ENCODE measurements around the gene LTC4S. TPM values are rescaled to one million over a fixed set of nuclear protein-coding genes. Genes with fewer than 3 reads are reported as not detected.
A peak's percentile ranks its signal among the peaks of the same experiment; 100 is the strongest.

LTC4S gene
- total RNA-seq, 1 donor from 2014 or later: 1.6 TPM

- H3K4me3 Mint-ChIP-seq: no peak overlapping the region
- DNase-seq: no peak
- H3K9me3 Mint-ChIP-seq: no peaks in the 10 kb centered on the region
- peaks cover 19% of the 10 kb centered on the region for H3K4me1 Mint-ChIP-seq
- no peaks in the 10 kb centered on the region for H3K27me3 Mint-ChIP-seq
- H3K36me3 Mint-ChIP-seq (ENCODE audit: low read depth): peaks cover 27% of the 10 kb centered on the region
- no peak overlapping the region for H3K27ac Mint-ChIP-seq
- intact Hi-C loops (cut with micrococcal nuclease): no loop called here
Observed at GRCh38 chr5:179816401-179816795, 22.6 kb downstream of the LTC4S start.

GRCh38 chr5:179816796-179817469, 23.1 kb downstream of the LTC4S start:
- intact Hi-C loops (cut with micrococcal nuclease): no loop called here
- H3K9me3 Mint-ChIP-seq: no peaks in the 10 kb centered on the region
- H3K27me3 Mint-ChIP-seq: no peaks in the 10 kb centered on the region
- peaks cover 21% of the 10 kb centered on the region for H3K4me1 Mint-ChIP-seq
- H3K27ac Mint-ChIP-seq: no peak overlapping the region
- DNase-seq: no peak
- peak overlapping the region; percentile 52 for H3K4me3 Mint-ChIP-seq
- peaks cover 25% of the 10 kb centered on the region for H3K36me3 Mint-ChIP-seq (ENCODE audit: low read depth)

- intact Hi-C loops (cut with micrococcal nuclease): no loop called here
- Mint-ChIP-seq H3K4me3 (peak overlapping the region; percentile 52), H3K27me3 (no peaks in the 10 kb centered on the region), H3K36me3 (ENCODE audit: low read depth) (peaks cover 28% of the 10 kb centered on the region), H3K4me1 (peaks cover 26% of the 10 kb centered on the region), H3K9me3 (no peaks in the 10 kb centered on the region), H3K27ac (peak overlapping the region; percentile 90)
- no peak for DNase-seq
Observed at GRCh38 chr5:179817470-179817840, 23.7 kb downstream of the LTC4S start.

- H3K4me3 Mint-ChIP-seq: peak overlapping the region; percentile 79
- DNase-seq: no peak
- intact Hi-C loops (cut with micrococcal nuclease): no loop called here
- no peaks in the 10 kb centered on the region for H3K27me3 Mint-ChIP-seq
- H3K36me3 Mint-ChIP-seq (ENCODE audit: low read depth): peaks cover 30% of the 10 kb centered on the region
- no peaks in the 10 kb centered on the region for H3K9me3 Mint-ChIP-seq
- H3K4me1 Mint-ChIP-seq: peaks cover 30% of the 10 kb centered on the region
- peak overlapping the region; percentile 90 for H3K27ac Mint-ChIP-seq
Observed at GRCh38 chr5:179817890-179818745, 24.3 kb downstream of the LTC4S start.

DNA sequence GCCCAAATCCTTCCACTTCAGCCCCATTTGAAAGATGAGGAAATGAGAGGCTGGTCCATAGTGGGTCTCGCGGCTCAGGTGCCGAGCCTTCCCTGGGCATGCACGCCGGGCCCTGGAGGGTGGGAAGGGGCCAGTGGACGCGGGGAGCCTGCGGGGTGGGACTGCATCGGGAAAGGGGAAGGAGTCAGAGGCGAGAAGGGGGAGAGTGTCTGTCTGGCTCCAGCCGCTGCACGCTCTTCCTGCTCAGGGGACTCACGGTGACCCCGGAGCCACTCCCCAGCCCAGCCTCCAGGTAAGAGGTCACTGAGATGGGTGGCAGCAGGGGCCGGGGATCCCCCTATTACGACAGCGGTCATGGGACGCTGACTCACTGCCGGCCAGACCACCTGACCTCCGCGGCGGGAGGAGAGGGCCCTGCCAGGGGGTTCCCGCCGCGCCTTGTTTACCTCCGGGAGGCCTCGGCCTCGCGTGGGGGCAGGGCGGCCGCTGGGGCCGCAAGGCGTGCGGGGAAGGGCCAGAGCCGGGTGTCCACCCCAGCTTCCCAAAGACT, 25.0 kb downstream of the LTC4S start:
- peak; percentile 96 for DNase-seq
- Mint-ChIP-seq H3K4me1 (peaks cover 32% of the 10 kb centered on the region), H3K36me3 (ENCODE audit: low read depth) (peaks cover 33% of the 10 kb centered on the region), H3K27me3 (no peaks in the 10 kb centered on the region), H3K4me3 (peak overlapping the region; percentile 79), H3K9me3 (no peaks in the 10 kb centered on the region), H3K27ac (peak overlapping the region; percentile 90)
- intact Hi-C loops (cut with micrococcal nuclease): no loop called here

DNA sequence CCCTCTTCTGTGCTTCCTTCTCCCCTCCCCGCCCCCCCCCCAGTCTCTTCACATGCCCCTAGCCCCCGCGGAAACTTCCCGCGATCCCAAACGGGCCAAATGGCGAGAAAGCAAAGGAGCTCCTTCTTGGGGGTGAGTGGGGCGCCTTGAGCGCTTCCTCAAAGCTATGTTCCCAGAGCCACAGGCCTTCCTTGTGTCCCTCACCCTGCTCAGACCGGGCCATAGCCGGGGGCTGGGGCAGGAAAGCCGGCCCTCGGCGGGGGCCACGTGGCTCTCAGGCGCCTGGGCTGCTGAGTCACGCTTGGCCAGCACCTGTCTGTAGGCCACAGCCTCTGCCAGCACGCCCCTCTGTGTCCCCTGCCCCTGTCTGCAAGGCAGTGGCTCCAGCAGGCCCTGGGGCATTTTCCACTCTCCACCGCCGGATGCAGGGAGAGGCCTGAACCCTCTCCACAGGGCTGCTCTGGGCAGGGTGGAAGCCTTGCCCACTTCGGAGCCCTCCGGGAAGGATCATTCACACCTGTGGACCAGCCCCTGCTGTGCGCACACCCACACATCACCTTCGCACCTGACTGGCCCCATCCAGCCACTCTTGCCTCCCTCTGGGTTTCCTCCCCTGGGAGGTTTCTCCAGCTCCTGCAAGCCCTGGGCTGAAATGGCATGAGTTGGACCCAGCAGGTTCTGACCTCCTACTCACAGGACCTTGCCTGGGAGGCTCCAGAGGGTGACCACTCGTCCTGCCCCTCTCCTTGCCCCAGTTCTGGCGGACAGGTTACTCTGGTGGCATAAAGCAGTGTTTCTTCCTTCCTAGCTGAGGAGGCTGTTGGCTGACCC, 25.7 kb downstream of the LTC4S start:
- Mint-ChIP-seq H3K4me1 (peaks cover 33% of the 10 kb centered on the region), H3K27ac (peak overlapping the region; percentile 92), H3K36me3 (ENCODE audit: low read depth) (peaks cover 34% of the 10 kb centered on the region), H3K4me3 (peak overlapping the region; percentile 78), H3K9me3 (no peaks in the 10 kb centered on the region), H3K27me3 (no peaks in the 10 kb centered on the region)
- peak; percentile 82 for DNase-seq
- intact Hi-C loops (cut with micrococcal nuclease): loop anchor here (1.0 to 5.0 kb wide), 5 partner anchors 8 to 267 kb away; partner anchors contain the start of genes HNRNPH1, MAML1 and RUFY1

- DNase-seq: peak; percentile 76
- H3K36me3 Mint-ChIP-seq (ENCODE audit: low read depth): peaks cover 36% of the 10 kb centered on the region
- no peaks in the 10 kb centered on the region for H3K9me3 Mint-ChIP-seq
- no peaks in the 10 kb centered on the region for H3K27me3 Mint-ChIP-seq
- H3K4me1 Mint-ChIP-seq: peaks cover 36% of the 10 kb centered on the region
- peak overlapping the region; percentile 92 for H3K27ac Mint-ChIP-seq
- H3K4me3 Mint-ChIP-seq: peak overlapping the region; percentile 78
- intact Hi-C loops (cut with micrococcal nuclease): loop anchor here (1.0 to 5.0 kb wide), 5 partner anchors 9 to 268 kb away; partner anchors contain the start of genes HNRNPH1, MAML1 and RUFY1
Observed at GRCh38 chr5:179820127-179820482, 26.3 kb downstream of the LTC4S start.

DNA sequence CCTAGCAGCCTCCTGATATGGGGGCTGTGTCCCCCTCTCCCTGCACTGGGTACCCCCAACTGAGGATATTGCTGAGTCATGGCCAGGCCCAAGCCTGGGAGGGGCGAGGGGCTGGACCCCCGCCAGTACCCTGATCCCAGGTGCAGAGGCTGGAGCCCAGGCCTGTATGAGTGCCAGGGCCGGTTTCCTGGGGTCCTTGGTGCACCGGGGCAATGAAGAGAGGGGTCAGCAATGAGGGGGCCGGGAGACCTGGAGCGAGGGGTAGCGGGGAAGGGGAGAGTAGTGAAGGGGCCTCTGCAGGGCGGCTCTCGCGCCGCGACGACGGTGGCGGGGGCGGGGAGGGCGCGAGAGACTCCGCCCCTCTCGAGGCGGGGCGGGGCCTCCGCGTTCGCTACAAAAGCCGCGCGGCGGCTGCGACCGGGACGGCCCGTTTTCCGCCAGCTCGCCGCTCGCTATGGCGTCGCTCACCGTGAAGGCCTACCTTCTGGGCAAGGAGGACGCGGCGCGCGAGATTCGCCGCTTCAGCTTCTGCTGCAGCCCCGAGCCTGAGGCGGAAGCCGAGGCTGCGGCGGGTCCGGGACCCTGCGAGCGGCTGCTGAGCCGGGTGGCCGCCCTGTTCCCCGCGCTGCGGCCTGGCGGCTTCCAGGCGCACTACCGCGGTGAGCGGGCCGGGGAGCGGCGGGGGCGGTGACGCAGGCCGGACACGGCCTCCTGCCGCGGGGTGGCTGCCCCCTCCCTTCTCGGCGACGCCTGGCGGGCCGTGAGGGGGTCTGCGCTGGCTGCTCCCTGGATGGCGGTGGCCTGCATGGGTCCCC, 26.9 kb downstream of the LTC4S start, which contains the start of gene SQSTM1:
Gene SQSTM1 (plus strand): TSS at position 423 of the 815 bp plus-strand sequence. CDS start 32 bp downstream, at position 455.
- Mint-ChIP-seq H3K4me1 (peaks cover 35% of the 10 kb centered on the region), H3K27ac (peak within 1 kb of the TSS; percentile 92), H3K9me3 (no peaks in the 10 kb centered on the region), H3K4me3 (peak within 1 kb of the TSS; percentile 96), H3K36me3 (ENCODE audit: low read depth) (peaks cover 39% of the 10 kb centered on the region), H3K27me3 (no peaks in the 10 kb centered on the region)
- peak; percentile 96 for DNase-seq
- intact Hi-C loops (cut with micrococcal nuclease): loop anchor here (1.0 to 5.0 kb wide), 7 partner anchors 9 to 268 kb away; partner anchors contain the start of genes HNRNPH1, MAML1, MRNIP and RUFY1

DNA sequence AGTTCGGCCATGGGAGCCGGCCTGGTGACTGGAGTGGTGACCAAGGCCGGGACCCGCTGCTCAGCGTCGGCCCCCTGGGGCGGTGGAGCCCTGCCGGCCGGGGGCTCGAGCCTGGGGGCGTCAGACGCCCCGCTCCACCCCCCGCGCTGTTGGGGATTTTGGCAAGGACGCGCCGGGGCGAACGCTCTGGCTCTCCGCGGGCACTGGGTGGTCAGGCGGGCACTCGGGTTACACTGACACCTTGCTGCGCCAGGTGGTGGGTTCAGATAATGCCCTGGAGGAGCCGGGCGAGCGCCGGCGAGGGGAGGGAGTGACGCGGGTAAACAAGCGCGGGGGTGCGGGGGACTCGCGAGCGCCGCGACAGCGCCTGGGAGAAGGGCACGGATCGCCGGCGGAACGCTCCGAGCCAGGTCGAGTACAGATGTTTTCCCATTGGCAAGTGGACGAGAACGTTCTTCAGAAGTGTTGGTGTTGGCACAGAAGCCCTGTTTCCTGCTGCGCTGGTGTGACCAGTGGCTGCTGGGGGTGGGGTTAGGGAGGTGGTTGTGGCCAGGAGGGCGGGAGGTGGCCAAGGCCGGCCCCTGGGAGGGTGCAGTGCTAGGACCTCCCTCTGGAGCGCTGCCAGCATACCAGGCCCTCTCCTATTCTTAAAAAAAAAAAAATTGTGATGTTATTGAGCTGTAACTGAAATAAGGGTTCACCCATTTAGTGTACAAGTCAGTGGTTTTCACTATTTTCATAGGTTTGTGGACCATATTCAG, 27.7 kb downstream of the LTC4S start:
- Mint-ChIP-seq H3K27ac (peak overlapping the region; percentile 91), H3K9me3 (no peaks in the 10 kb centered on the region), H3K27me3 (no peaks in the 10 kb centered on the region), H3K36me3 (ENCODE audit: low read depth) (peaks cover 42% of the 10 kb centered on the region), H3K4me1 (peaks cover 34% of the 10 kb centered on the region), H3K4me3 (peak overlapping the region; percentile 96)
- intact Hi-C loops (cut with micrococcal nuclease): loop anchor here (1.0 to 5.0 kb wide), 5 partner anchors 15 to 269 kb away; partner anchors contain the start of genes HNRNPH1, MRNIP and RUFY1
- DNase-seq: peak; percentile 96

DNA sequence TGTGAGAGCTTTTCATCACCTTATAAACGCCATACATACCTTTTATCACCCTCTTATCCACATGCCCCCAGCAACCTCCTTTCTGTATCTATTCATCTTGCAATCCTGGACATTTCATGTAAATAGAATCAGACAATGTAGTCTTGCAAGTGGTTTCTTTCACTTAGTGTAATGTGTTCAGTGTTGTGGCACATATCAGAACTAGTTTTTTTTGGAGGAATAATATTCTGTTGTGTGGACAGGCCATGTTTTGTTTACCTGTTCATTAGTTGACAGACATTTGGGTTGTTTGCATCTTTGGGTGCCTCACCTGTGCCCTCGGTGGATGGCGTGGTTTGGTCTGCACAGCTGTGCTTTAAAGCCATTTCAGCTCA, 28.3 kb downstream of the LTC4S start:
- peaks cover 37% of the 10 kb centered on the region for H3K4me1 Mint-ChIP-seq
- peak overlapping the region; percentile 23 for H3K27ac Mint-ChIP-seq
- H3K27me3 Mint-ChIP-seq: no peaks in the 10 kb centered on the region
- peak overlapping the region; percentile 96 for H3K4me3 Mint-ChIP-seq
- no peak for DNase-seq
- H3K36me3 Mint-ChIP-seq (ENCODE audit: low read depth): peaks cover 48% of the 10 kb centered on the region
- intact Hi-C loops (cut with micrococcal nuclease): loop anchor here (5.0 kb wide), 2 partner anchors 200 to 270 kb away; partner anchors contain the start of genes HNRNPH1 and RUFY1
- H3K9me3 Mint-ChIP-seq: no peaks in the 10 kb centered on the region

DNA sequence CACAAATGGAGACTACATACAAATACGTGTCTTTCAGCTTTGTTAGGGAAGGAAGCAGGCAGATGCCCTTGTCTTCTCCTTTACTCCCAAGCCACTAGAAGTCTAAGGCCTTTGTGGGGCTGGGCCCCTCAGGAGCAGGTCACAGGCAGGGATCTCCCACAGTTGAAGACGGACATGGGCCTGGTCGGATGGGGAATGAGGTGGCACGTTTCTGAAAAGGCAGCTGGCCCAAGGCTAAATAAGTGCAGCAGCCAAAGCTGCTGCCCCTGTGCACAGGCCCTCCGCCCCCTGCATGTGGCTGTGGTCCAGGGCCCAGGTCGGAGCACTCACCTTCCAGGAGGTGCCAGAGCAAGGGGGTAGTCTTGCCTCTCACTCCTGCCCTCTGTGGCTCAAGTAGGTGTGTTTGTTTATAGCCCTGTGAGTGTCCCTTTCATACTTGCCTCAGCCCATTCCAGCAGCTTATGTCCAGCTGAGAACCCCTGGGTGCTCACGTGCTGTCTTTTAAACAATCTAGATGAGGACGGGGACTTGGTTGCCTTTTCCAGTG, 28.7 kb downstream of the LTC4S start:
- Mint-ChIP-seq H3K4me3 (peak overlapping the region; percentile 96), H3K4me1 (peaks cover 38% of the 10 kb centered on the region), H3K9me3 (no peaks in the 10 kb centered on the region), H3K27me3 (no peaks in the 10 kb centered on the region), H3K27ac (peak overlapping the region; percentile 15), H3K36me3 (ENCODE audit: low read depth) (peaks cover 53% of the 10 kb centered on the region)
- no peak for DNase-seq
- intact Hi-C loops (cut with micrococcal nuclease): loop anchor here (5.0 kb wide), 2 partner anchors 200 to 270 kb away; partner anchors contain the start of genes HNRNPH1 and RUFY1
